Fibroblast of skin of scalp (primary cell): ENCODE results near the gene GBE1.

Experiments used
- DNase-seq: peaks from one replicate; pipeline ENCODE4 v3.0.0-alpha.2; 2013

The GBE1 gene

DNA sequence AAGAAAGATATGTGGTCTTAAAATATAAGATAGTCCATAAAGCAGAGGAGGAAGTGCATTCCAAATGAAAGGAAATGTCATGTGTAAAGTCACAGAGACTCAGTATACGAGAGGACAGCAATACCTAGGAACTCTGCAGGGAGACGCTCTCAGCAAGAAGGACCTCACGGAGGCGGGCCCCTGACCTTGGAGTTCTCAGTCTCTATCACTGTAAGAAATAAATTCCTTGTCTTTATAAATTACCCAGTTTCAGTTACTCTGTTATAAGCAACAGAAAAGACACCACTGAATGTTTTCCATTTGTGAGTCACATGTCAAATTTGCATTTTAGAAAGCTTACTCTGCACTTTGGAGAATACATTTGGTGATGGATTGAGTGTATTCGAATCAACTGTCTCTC is 140.6 kb downstream of the GBE1 start:
- DNase-seq, result no peak

DNA sequence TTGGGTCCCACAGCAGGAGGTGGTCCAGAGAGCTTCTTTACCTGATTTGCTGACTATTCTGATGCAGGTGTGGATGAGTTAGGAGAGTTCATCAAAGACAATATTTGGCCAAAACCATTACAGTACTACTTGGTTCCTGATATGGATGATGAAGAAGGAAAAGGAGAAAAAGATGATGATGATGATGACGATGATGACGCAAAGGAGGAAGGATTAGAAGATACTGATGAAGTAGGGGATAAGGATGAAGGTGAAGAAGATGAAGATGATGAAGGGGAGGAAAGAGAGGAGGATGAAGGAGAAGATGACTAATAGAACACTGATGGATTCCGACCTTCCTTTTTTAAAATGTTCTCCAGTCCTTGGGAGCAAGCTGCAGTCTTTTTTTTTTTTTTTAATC is 148.7 kb downstream of the GBE1 start:
- DNase-seq, result no peak

DNA sequence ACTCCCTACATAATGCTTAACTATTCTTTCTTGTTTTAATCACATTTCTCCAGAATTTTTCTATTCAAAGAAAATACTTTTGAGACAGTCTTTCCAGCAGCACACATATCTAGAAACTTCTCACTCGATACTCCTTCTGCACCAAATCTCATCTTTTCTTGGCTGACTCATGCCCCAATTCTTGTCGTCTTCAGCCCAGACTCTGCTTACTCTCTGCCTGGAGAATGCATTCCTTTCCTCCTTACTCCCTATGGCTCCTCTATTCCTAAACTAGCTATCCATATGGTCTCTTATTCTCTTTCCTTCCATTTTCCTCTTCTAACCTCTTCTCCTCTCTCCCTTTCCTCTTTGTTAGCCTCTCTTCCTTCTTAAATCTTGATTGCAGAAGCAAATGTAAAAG is 158.7 kb downstream of the GBE1 start:
- peak; percentile 57 for DNase-seq

DNA sequence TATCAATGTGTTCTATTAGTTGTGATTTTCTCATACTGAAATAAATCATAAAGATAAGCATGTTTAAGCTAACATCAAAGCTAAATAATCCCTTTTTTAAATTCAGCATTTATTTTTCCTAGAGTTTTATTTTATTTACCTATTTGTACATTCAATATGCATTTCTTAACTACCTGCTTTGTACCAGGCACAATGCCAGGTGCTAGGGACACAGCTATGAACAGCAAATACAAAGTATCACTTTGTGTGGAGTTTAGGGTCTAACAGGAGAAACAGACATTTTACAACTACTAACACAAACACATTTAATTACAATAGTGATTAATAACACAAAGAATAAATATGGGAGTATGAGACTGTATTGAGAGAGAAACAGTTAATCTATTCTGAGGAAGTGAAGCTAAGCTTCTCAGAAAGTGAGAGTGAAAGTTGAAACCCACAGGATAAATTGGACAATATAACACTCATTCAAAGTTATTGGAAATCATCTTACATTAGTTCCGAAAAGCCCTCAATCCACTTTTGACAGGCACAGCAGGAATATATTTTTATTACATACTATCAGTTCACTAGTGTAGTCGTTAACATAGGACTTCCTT is 159.6 kb downstream of the GBE1 start:
- DNase-seq, result no peak

DNA sequence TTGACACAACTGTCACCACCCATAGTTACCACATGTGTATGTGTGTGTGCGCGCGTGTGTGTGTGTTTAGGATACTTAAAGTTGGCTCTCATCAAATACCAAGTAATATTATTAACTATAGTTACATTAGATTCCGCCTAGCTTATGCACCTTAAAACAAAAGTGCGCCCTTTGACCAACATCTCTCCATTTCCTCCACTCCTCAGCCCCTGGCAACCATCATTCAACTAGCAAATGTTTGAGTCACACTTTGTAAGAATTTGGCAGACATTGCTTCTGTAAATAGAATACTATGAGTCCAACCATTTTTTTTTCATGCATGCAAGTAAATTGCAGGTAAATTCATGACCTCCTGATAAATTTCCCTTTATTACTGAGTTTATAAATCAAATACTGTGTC is 169.3 kb downstream of the GBE1 start:
- DNase-seq, result peak; percentile 11

DNA sequence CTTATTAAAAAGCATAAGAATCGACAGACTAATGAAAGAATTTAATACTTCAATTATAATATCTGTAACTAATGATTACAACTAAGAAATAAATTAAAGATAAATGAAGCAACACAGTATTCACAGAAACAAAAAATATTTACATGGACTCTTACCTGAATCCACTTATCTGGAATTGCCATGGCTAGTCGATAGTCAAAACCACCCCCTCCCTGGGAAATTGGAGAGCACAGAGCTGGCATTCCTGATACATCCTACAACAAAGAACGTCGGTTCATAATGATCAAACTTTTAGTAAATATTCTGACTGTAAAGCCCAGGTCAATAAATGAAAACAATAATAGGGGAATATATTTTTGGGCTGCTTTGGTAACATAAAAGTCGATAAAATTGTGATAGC is 175.5 kb downstream of the GBE1 start:
- no peak for DNase-seq

DNA sequence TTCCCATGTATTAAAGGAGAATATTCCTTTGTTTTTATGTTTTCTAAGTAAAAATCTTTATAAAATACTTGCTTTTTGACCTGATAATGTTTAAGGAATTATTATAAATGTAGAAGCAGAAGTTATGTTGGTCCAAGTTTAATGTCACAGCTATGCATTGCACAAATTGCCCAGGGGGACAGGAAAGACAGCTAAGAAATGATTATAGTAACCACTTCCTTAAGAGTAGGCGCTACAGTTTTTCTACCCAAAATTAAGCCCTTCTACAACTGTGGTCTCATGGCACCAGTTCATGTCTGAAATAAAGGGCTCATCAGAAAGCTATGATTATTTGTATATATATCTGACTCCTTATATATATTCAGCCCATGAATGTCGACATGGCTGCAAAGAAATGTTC is 176.4 kb downstream of the GBE1 start:
- no peak for DNase-seq

DNA sequence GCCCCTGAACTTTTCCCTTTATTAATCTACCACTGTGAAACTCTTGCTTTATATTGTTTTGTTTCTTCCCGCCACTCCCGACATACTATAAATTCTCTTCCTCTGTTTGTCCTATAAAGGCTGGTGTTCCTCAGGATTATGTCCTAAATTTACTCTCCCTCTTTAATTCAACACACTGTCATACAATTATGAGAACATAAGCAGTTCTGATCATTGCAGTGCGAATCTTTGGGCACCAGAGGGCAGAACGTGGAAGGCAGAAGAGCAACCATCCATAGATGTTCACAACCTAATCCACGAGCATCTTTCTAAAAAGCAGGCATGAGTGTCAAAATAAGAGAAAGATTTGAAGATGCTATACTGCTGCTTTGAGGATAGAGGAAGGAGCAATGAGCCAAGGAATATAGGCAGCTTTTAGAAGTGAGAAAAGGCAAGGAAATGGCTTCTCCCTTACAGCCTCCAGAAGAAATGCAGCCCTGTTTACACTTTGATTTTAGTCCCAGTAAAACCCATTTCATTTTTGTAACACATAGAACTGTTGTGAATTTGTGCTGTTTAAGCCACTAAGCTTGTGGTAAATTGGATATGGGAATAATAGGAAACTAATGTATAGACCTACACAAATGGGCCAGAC is 179.4 kb downstream of the GBE1 start:
- DNase-seq, result peak; percentile 52

DNA sequence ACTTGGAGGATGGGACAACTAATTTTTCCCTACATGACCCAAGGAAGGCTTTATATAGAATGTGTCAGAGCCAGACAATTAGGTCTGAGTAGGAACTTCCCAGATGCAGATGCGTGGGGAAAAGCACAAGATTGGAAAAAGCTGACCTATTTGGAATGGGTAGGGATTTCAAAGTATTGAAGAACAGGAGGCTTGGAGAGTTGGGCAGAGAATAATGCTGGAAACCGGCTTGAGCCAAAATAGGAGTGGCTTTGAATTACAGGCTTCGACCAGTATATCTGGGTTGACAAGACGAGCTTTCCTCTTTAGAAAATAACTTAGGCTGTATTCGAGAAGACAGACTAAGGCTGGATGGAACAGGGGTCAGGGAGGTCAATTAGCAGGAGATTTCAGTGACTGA is 181.1 kb downstream of the GBE1 start:
- no peak for DNase-seq

DNA sequence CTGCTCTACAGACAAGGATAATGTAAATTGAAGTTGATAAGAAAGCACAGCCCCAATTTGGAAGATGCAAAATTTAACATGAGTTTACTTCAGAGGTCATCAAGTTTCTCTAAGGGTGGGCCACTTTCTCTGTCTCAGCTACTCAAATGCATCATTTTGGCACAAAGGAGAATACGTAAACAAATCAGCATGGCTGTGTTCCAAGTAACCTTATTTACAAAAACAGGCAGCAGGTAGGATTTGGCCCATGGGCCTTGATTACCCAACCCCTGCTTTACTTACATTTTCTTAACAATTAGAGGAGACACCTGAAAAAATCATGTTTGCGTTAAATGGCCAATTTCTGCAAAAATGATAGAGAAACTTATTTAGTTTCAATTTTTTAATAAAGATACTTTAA is 181.7 kb downstream of the GBE1 start:
- DNase-seq, result no peak

DNA sequence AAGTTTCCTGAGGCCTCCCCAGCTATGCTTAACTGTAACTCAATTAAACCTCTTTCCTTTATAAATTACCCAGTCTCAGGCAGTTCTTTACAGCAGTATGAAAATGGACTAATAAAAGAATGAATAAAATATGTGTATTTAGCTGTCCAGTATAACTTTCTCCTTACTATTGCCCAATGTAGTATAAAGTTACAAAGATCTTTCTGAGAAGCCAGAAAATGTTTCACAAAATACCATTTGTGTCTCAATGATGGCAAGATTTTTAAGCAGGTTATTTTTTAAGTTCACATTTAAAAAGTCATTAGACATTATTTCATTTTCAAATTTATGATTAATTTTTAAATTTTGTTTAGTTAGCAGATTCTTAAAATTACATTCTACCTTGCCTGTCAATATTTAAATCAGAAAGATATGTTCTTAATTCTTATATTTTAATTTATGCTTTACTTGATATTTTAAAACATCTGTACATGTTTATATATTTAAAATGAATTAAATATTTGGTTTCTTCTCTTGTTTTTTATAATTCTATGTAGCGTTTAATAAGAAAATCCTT is 189.2 kb downstream of the GBE1 start:
- no peak for DNase-seq

DNA sequence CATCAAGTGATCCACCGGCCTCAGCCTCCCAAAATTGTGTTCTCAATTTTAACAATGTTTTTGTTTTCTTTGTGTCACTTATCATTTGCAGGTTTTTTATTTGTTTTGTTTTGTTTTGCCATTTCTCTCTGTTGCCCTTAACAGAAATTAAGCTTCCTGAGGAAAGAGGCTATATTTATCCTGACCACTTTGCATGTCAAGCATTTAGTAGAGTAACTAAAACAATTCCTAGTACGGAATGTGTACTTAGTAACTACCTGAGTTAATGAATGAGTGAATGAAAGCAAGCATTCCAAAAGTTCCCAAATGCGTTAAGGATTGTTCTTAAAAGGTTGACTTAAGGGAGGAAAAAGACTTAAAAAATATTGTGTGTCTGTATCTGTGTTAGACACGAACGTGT is 193.1 kb downstream of the GBE1 start:
- DNase-seq, result no peak

DNA sequence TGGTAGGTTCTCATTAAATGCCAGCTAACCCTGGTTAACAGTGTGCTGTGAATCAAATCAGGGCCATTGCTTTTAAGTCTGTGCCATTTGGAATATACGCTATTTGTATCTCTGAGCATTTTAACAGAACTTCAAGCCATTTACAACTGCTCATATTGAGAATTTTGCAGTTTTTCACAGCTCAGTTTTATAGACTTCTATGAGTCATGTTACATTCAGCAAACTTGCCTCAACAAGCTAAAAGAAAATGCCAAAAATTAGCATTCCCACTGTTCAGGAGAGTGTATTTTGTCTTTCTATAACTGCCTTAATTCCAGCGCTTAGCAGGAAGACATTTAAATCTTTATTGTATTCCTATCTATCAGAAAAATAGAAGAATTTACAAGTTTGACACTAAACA is 196.4 kb downstream of the GBE1 start:
- DNase-seq, result no peak

DNA sequence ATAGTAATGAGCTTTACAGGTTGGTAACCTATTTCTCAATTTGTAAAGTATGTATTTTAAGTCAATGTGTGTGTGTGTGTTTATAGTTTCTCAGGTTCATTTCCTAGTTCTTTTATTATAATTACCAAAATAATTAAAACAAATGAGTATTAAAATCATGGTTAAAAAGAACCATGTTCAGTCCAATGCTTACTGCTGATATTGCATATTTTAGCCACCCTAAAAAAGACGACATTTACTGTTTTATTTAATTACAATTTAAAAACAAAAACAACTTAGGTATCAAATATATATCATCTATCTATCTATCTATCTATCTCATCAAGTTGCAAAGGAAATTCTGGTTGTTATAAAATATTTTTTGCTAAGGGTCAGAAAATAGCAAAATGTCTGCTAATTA is 203.3 kb downstream of the GBE1 start:
- DNase-seq, result no peak

DNA sequence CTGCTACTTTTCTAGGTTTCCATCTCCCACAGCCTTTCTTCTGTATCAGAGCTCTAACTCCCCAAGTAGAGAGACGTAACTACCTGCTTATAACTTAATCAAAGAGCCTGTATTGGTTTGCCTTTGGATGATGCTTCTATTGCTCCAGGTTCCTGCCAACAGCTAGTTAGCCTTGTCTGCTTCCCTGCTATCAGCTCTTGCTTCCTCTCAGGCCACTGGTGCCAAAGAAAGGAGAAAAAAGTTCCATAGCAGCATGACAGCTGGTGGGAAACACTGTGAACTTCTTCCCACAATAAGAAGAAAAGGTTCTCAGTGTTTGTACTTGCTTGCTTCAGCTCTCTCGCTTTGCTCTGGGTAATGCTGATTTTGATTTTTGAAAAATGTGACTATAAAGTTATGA is 206.6 kb downstream of the GBE1 start:
- DNase-seq, result no peak

DNA sequence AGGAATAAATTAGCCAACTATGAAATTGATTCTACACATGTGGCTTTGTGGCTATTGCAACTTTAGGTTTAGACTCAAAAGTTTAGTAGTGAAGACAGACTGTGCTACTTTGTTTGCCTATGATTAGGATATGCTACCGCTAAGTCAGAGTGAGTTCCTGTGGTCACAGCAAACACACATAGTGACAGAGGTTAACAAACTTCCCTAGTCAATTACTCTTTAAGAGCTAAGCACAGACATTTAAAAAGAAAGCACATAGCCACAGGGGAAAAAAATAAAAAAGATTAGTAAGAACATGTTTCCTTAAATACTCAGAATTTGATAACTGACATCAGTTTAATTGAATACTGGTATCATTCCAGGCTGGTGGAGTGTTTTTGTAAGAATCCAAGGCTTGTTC is 207.1 kb downstream of the GBE1 start:
- DNase-seq, result peak; percentile 52

DNA sequence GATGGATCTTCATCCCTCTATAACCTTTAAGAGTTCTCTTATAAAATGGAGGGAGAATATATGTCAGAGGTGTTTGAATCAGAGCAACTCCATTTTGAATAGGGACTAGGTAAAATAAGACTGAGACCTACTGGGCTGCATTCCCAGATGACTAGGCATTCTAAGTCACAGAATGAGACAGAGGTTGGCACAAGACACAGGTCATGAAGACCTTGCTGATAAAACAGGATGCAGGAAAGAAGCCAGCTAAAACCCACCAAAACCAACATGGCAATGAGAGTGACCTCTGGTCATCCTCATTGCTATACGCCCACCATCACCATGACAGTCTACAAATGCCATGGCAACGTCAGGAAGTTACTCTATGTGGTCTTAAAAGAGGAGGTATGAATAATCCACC is 211.0 kb downstream of the GBE1 start:
- no peak for DNase-seq

DNA sequence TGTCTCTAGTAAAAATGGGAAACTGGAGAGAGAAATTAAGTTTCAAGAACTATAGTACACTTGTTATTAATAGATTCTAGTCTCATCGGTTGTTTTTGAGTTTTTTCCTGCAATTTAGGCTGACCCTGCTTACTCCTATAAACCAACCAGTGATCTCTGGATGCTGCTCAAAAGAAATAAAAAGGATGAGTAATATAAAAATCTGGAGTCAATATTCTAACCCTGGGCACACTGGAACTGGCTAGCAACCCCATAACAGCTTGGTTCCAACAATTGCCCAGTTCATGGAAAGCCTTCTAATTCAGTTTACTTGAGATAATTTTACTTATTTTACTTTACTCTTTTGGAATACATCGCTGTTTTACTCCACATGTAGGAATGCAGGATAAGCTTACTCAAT is 211.6 kb downstream of the GBE1 start:
- DNase-seq, result no peak

DNA sequence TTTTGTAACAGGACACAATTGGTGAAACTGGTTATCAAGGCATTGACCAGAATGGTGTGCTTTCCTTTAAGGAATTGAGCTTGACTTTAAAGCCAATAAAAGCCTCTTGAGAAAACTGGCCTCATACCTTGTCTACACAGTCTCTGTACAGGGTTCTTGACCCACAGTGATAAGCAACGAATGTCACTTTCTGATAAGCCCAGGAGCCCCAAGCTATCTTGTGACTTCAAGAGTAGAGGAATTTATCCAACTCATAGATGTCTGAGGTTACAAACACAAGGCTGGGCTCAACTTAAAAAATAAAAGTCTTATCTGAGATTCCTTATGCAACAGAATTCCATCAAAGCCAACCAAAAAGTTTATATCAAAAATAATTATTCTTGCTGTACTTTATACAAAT is 212.1 kb downstream of the GBE1 start:
- DNase-seq, result no peak

DNA sequence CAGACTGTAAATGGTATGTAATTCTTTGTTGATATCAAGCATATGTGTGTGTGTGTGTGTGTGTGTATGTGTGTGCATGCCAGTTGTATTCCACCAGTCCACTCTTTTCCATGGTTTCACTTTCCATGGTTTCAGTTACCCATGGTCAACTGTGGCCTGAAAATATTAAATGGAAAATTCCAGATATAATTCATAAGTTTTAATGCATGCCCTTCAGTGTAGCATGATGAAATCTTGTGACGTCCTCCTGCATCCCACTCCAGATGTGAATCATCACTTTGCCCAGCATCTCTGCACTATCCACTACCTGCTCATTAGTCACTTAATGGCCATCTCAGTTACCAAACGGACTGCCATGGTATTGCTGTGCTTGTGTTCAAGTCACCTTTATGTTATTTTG is 215.9 kb downstream of the GBE1 start:
- peak; percentile 49 for DNase-seq

DNA sequence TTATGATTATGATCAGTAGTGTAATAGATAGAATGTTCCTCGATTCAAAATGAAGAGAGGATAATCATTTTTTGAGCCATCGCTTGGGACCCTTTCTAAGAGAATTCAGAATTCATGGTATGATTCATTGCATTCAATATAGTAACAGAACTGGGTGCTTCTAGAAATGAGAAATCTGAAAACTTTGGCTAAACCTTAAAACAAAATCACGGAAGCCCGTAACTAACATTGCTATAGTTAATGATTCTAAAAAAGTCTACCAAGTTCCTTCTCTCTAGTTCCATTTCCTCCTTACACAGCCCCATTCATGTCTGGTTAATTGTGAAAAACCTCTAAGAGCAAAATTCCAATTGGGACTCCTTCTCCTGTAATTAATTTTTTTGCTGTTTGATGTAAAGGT is 217.1 kb downstream of the GBE1 start:
- no peak for DNase-seq

DNA sequence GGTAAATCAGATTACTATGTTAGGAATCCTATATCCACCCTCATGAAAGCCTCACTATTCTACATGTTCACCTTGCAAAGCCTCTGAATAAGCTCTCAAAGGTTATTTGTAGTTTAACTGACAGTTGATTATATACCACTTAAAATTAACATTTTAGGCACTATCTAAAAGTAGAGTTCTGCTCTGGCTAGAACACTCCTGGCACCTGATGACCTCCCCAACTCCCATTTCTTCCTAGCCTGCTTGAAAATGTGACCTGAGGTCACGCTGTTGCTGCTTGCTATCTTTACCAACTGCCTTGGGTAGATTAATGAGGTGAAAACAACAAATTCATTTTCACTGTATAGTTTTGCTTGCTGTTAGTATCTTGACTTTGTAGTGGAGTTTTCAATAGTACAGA is 220.7 kb downstream of the GBE1 start:
- no peak for DNase-seq

DNA sequence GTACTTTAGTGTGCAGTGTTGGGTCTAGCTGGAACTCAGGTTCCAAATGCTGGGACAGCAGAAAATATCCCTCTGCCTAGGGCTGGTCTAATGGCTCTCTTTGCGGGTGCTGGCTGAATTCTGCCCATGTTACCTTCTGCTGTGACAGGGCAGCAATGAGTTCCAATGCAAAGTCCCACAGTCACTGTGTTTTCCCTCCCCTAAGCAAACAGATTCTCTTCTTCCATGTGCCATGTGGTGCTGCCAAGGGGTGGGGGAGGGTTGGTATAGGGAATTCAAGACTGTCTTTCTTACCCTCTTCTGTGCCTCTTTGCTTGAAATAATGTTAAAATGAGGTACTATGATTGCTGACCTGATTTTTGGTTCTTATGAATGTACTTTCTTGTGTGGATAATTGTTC is 229.6 kb downstream of the GBE1 start:
- no peak for DNase-seq

DNA sequence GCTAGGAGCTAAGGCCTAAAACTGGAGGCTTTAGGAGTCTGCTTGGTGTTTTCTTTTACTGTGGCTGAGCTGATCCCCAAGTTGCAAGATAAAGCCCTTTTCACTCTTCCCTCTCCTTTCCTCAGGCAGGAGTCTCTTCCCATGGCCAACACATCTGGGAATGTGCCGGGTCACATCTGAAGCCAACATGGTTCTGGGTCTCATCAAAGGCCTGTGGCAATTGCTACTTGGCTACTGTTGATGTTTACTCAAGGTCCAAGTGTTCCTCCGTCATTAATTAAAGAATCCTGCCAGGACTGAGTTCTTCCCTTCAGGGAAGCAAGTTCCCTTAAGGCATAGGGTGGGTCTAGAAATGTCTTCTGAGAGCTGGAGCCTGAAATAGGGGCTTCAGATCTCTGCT is 230.2 kb downstream of the GBE1 start:
- DNase-seq, result no peak
